OCI-M2 (cell line): ENCODE results near the gene RPS14.
"Not testable (repeated sequence)": the region's sequence is repeated elsewhere in the genome, so short reads cannot be mapped to it uniquely, and the experiment has no call there.

Source experiments
- DNase-seq: peaks from one replicate; lab custom pipeline; 2025; ENCODE audit not compliant: unreplicated experiment; lab: John Stamatoyannopoulos, UW

The RPS14 gene

GRCh38 chr5:150481972-150482406 lies 32.5 kb upstream of the RPS14 start:
- DNase-seq: no peak

GRCh38 chr5:150481708-150481965 lies 32.1 kb upstream of the RPS14 start:
- DNase-seq: no peak

GRCh38 chr5:150479416-150479815 lies 29.9 kb upstream of the RPS14 start:
- no peak for DNase-seq

- not testable (repeated sequence) for DNase-seq
These were observed 27.0 kb upstream of the RPS14 start for GRCh38 chr5:150476568-150476967.

- no peak for DNase-seq
These were observed 24.3 kb upstream of the RPS14 start for GRCh38 chr5:150473673-150474358.

GRCh38 chr5:150469718-150470469 lies 20.4 kb upstream of the RPS14 start:
- DNase-seq: no peak

GRCh38 chr5:150468206-150468605 lies 18.7 kb upstream of the RPS14 start:
- no peak for DNase-seq

- no peak for DNase-seq
These were observed 16.4 kb upstream of the RPS14 start for GRCh38 chr5:150465927-150466326.

- DNase-seq: no peak
These were observed 15.0 kb upstream of the RPS14 start for GRCh38 chr5:150464554-150465012.

- no peak for DNase-seq
These were observed 11.7 kb upstream of the RPS14 start for GRCh38 chr5:150461231-150461630.

- no peak for DNase-seq
These were observed 11.2 kb upstream of the RPS14 start for GRCh38 chr5:150460781-150461180.

- no peak for DNase-seq
These were observed 9.4 kb upstream of the RPS14 start for GRCh38 chr5:150458802-150459557.

GRCh38 chr5:150457562-150458240 lies 8.2 kb upstream of the RPS14 start:
- no peak for DNase-seq

GRCh38 chr5:150457121-150457520 lies 7.6 kb upstream of the RPS14 start:
- no peak for DNase-seq

- DNase-seq: no peak
These were observed 5.1 kb upstream of the RPS14 start for GRCh38 chr5:150454492-150455229.

- not testable (repeated sequence) for DNase-seq
These were observed 4.5 kb upstream of the RPS14 start for GRCh38 chr5:150454027-150454426.

- no peak for DNase-seq
These were observed 3.4 kb upstream of the RPS14 start for GRCh38 chr5:150452914-150453313.

GRCh38 chr5:150451594-150451993 lies 2.1 kb upstream of the RPS14 start:
- no peak for DNase-seq

GRCh38 chr5:150448952-150449516 lies 505 bp downstream of the RPS14 start:
- DNase-seq: no peak

GRCh38 chr5:150448334-150448733 lies 1.2 kb downstream of the RPS14 start:
- DNase-seq: no peak
